SK-N-SH treated with all-trans-retinoic acid at 6 μM for 48 hours (cell line): Measurements from ENCODE around the gene PHRF1.

ENCODE experiments used
- ATAC-seq: fragments of 200-7000 bp; cut with Tn5 transposase; 3 replicates; pipeline ENCODE4 v1.9.1; 2020; ENCODE audit warnings: mild to moderate bottlenecking, moderate library complexity
- ARNTL ChIP-seq: fragments of 450-650 bp; formaldehyde crosslinking; IDR thresholded peaks from 2 replicates; pipeline ENCODE4 v1.5.0; 2020; ENCODE audit warnings: low read depth, mild to moderate bottlenecking, moderate library complexity, borderline replicate concordance
- BACH2 ChIP-seq: fragments of 250-450 bp; sonication (Bioruptor Pico); IDR thresholded peaks from 2 replicates; pipeline ENCODE4 v1.9.0; 2021; ENCODE audit warnings: mild to moderate bottlenecking, borderline replicate concordance
- CREB5 ChIP-seq: fragments of 250-450 bp; sonication (Bioruptor Pico); IDR thresholded peaks from 2 replicates; pipeline ENCODE4 v1.5.1; 2020; ENCODE audit warnings: low read depth, mild to moderate bottlenecking, moderate library complexity
- CSDC2 ChIP-seq: fragments of 250-450 bp; sonication (Bioruptor Pico); IDR thresholded peaks from 2 replicates; pipeline ENCODE4 v1.5.0; 2020; ENCODE audit warnings: mild to moderate bottlenecking, moderate library complexity
- CSRNP3 ChIP-seq: fragments of 250-450 bp; sonication (Bioruptor Pico); IDR thresholded peaks from 2 replicates; pipeline ENCODE4 v1.5.1; 2021; ENCODE audit warnings: mild to moderate bottlenecking, moderate library complexity
- ESRRG ChIP-seq: fragments of 250-450 bp; sonication (Bioruptor Pico); IDR thresholded peaks from 2 replicates; pipeline ENCODE4 v1.6.1; 2021; ENCODE audit warnings: mild to moderate bottlenecking
- GLIS3 ChIP-seq: fragments of 250-450 bp; sonication (Bioruptor Pico); IDR thresholded peaks from 2 replicates; pipeline ENCODE4 v1.5.0; 2020; ENCODE audit warnings: mild to moderate bottlenecking, moderate library complexity
- ISL1 ChIP-seq: fragments of 250-450 bp; sonication (Bioruptor Pico); IDR thresholded peaks from 2 replicates; pipeline ENCODE4 v2.1.2; 2022; ENCODE audit warnings: mild to moderate bottlenecking, moderate library complexity
- OSR1 ChIP-seq: fragments of 250-450 bp; sonication (Bioruptor Pico); IDR thresholded peaks from 2 replicates; pipeline ENCODE4 v1.8.0; 2022; ENCODE audit warnings: moderate library complexity, mild to moderate bottlenecking, inconsistent platforms
- PATZ1 ChIP-seq: fragments of 250-450 bp; sonication (Bioruptor Pico); IDR thresholded peaks from 2 replicates; pipeline ENCODE4 v1.8.0; 2020; ENCODE audit warnings: mild to moderate bottlenecking, moderate library complexity, borderline replicate concordance
- POU6F1 ChIP-seq: fragments of 250-450 bp; sonication (Bioruptor Pico); IDR thresholded peaks from 2 replicates; pipeline ENCODE4 v1.8.0; 2021; ENCODE audit warnings: low read depth, mild to moderate bottlenecking, moderate library complexity, borderline replicate concordance
- PPARA ChIP-seq: fragments of 250-450 bp; sonication (Bioruptor Pico); IDR thresholded peaks from 2 replicates; pipeline ENCODE4 v1.5.0; 2020; ENCODE audit warnings: mild to moderate bottlenecking, borderline replicate concordance
- RARB ChIP-seq: fragments of 250-450 bp; sonication (Bioruptor Pico); IDR thresholded peaks from 2 replicates; pipeline ENCODE4 v1.8.0; 2021; ENCODE audit warnings: mild to moderate bottlenecking, moderate library complexity
- SNAI2 ChIP-seq: fragments of 250-450 bp; sonication (Bioruptor Pico); IDR thresholded peaks from 2 replicates; pipeline ENCODE4 v1.5.0; 2020; ENCODE audit warnings: mild to moderate bottlenecking, moderate library complexity
- TCF4 ChIP-seq: fragments of 250-450 bp; sonication (Bioruptor Pico); IDR thresholded peaks from 2 replicates; pipeline ENCODE4 v1.8.0; 2021; ENCODE audit warnings: mild to moderate bottlenecking, moderate library complexity, borderline replicate concordance
- TOX ChIP-seq: fragments of 250-450 bp; sonication (Bioruptor Pico); IDR thresholded peaks from 2 replicates; pipeline ENCODE4 v1.8.0; 2021; ENCODE audit warnings: mild to moderate bottlenecking, moderate library complexity, borderline replicate concordance
- TSHZ2 ChIP-seq: fragments of 250-450 bp; sonication (Bioruptor Pico); IDR thresholded peaks from 2 replicates; pipeline ENCODE4 v1.5.0; 2020; ENCODE audit warnings: mild to moderate bottlenecking, moderate library complexity
- ZC3H10 ChIP-seq: fragments of 250-450 bp; sonication (Bioruptor Pico); IDR thresholded peaks from 2 replicates; pipeline ENCODE4 v1.5.1; 2021; ENCODE audit warnings: mild to moderate bottlenecking, moderate library complexity
- ZFP3 ChIP-seq: fragments of 250-450 bp; sonication (Bioruptor Pico); IDR thresholded peaks from 2 replicates; pipeline ENCODE4 v1.5.0; 2020; ENCODE audit warnings: mild to moderate bottlenecking, moderate library complexity
- ZFP30 ChIP-seq: fragments of 450-650 bp; formaldehyde crosslinking; IDR thresholded peaks from 2 replicates; pipeline ENCODE4 v1.5.0; 2022; ENCODE audit warnings: mild to moderate bottlenecking, moderate library complexity
- ZNF565 ChIP-seq: fragments of 450-650 bp; formaldehyde crosslinking; conservative IDR thresholded peaks from 2 replicates; pipeline ENCODE4 v1.5.0; 2020; ENCODE audit warnings: low read depth, mild to moderate bottlenecking, moderate library complexity
- ZNF70 ChIP-seq: fragments of 450-650 bp; formaldehyde crosslinking; IDR thresholded peaks from 2 replicates; pipeline ENCODE4 v1.5.0; 2020; ENCODE audit warnings: mild to moderate bottlenecking, moderate library complexity
- ZNF8 ChIP-seq: fragments of 450-650 bp; formaldehyde crosslinking; IDR thresholded peaks from 2 replicates; pipeline ENCODE4 v1.5.0; 2020; ENCODE audit warnings: mild to moderate bottlenecking, moderate library complexity

Gene PHRF1

GRCh38 chr11:603154-603553 lies 26.9 kb downstream of the PHRF1 start (continued):
- TF ChIP-seq TSHZ2 (CRISPR knock-in tag), result no peak
- no peak for TF ChIP-seq ISL1 (CRISPR knock-in tag)
- no peak for TF ChIP-seq PPARA (CRISPR knock-in tag)
- no peak for TF ChIP-seq POU6F1
- TF ChIP-seq RARB (CRISPR knock-in tag), result no peak
- no peak for TF ChIP-seq ARNTL (CRISPR knock-in tag)
- no peak for TF ChIP-seq ZNF70
- TF ChIP-seq OSR1, result no peak
- TF ChIP-seq, all 23 proteins: peak for 0

- TF ChIP-seq CREB5 (CRISPR knock-in tag) (no peak), ARNTL (CRISPR knock-in tag) (no peak), ISL1 (CRISPR knock-in tag) (no peak), ZNF565 (no peak), TCF4 (CRISPR knock-in tag) (no peak), CSRNP3 (CRISPR knock-in tag) (no peak), ZNF8 (CRISPR knock-in tag) (no peak), BACH2 (CRISPR knock-in tag) (no peak), ZNF70 (no peak), ZC3H10 (CRISPR knock-in tag) (no peak)
- ATAC-seq, result no peak
These were observed 29.2 kb downstream of the PHRF1 start for GRCh38 chr11:605286-606129.

GRCh38 chr11:606245-606644 lies 30.0 kb downstream of the PHRF1 start:
- peak; percentile 80 for ATAC-seq
- no peak for TF ChIP-seq OSR1
- no peak for TF ChIP-seq ZNF565
- TF ChIP-seq CSRNP3 (CRISPR knock-in tag), result no peak
- TF ChIP-seq TOX (CRISPR knock-in tag), result no peak
- TF ChIP-seq TSHZ2 (CRISPR knock-in tag), result 0 out of 2 replicates have a peak, but pooled peaks have one; percentile 20
- TF ChIP-seq ARNTL (CRISPR knock-in tag), result no peak
- TF ChIP-seq ZFP30 (CRISPR knock-in tag), result no peak
- TF ChIP-seq PPARA (CRISPR knock-in tag), result no peak
- no peak for TF ChIP-seq BACH2 (CRISPR knock-in tag)
- TF ChIP-seq SNAI2 (CRISPR knock-in tag), result 0 out of 2 replicates have a peak, but pooled peaks have one; percentile 20
- no peak for TF ChIP-seq PATZ1 (CRISPR knock-in tag)
- TF ChIP-seq CSDC2 (CRISPR knock-in tag), result no peak
- no peak for TF ChIP-seq GLIS3
- no peak for TF ChIP-seq TCF4 (CRISPR knock-in tag)
- TF ChIP-seq ZNF70, result no peak
- no peak for TF ChIP-seq ESRRG (CRISPR knock-in tag)
- TF ChIP-seq ZNF8 (CRISPR knock-in tag), result no peak
- no peak for TF ChIP-seq RARB (CRISPR knock-in tag)
- 0 out of 2 replicates have a peak, but pooled peaks have one; percentile 30 for TF ChIP-seq ZFP3
